Ovary (tissue), 3 donors: ENCODE data around the gene ADK.

Experiments used
- POLR2A ChIP-seq: fragments of 450-650 bp; IDR thresholded peaks from one replicate; pipeline ENCODE4 v1.6.1; 2017; ENCODE audit warnings: antibody characterized with exemption, mild to moderate bottlenecking, moderate library complexity
- TF ChIP-seq, protein P1 (sequence below), 3 donors: fragments of 450-650 bp in 2 of 3; fragments of 200-600 bp in 1 of 3; IDR thresholded peaks; one replicate each; pipeline versions ENCODE4 v1.5.1 to v1.8.0; 2016 to 2022; ENCODE audit warnings: antibody characterized with exemption in 3 of 3, mild to moderate bottlenecking in 1 of 3
- donor health status: DM: no; HTN: no; CAD: no.

DNA sequence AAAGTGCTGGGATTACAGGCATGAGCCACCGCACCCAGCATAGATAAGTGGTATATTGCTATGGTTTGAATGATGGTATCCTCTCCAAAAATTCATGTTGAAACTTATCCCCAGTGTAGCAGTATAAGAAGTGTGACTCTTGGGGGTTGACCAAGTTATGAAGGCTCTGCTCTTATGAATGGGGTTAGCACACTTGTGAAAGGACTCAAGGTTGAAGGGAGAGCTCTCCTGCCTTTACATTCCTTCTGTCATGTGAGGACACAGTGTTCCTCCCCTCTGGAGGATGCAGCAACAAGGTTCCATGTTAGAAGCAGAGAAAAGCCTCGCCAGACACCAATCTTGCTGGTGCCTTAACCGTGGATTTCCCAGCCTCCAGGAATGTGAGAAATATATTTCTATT is 58.0 kb downstream of the ADK start:
- TF ChIP-seq, protein P1, sequence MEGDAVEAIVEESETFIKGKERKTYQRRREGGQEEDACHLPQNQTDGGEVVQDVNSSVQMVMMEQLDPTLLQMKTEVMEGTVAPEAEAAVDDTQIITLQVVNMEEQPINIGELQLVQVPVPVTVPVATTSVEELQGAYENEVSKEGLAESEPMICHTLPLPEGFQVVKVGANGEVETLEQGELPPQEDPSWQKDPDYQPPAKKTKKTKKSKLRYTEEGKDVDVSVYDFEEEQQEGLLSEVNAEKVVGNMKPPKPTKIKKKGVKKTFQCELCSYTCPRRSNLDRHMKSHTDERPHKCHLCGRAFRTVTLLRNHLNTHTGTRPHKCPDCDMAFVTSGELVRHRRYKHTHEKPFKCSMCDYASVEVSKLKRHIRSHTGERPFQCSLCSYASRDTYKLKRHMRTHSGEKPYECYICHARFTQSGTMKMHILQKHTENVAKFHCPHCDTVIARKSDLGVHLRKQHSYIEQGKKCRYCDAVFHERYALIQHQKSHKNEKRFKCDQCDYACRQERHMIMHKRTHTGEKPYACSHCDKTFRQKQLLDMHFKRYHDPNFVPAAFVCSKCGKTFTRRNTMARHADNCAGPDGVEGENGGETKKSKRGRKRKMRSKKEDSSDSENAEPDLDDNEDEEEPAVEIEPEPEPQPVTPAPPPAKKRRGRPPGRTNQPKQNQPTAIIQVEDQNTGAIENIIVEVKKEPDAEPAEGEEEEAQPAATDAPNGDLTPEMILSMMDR (IDR thresholded peaks at IDR 0.05): no peak
- no peak for TF ChIP-seq POLR2A
